IMR-90 (cell line): Measurements from ENCODE around the gene CUBN. TPM values are rescaled to one million over a fixed set of nuclear protein-coding genes. Genes with fewer than 3 reads are reported as not detected.

Experiments
- ATAC-seq: fragments of 200-7000 bp; cut with Tn5 transposase; 2 replicates; pipeline ENCODE4 v1.9.1; 2020; ENCODE audit warnings: low read depth, mild to moderate bottlenecking, moderate library complexity
- BruUV-seq: library from RNA; stranded (reverse); fragments of 400-500 nt; replicated peaks from 2 replicates; lab custom pipeline; 2021; lab: Mats Ljungman, UMichigan
- CTCF ChIA-PET: fragments of 300-600 bp; formaldehyde crosslinking; extraction: SDS; loops from one replicate; lab custom pipeline; 2021; ENCODE audit warnings: antibody characterized with exemption; lab: Yijun Ruan, JAX
- POLR2A ChIA-PET: fragments of 300-600 bp; sonication (Branson Sonifier 250); formaldehyde crosslinking; loops from one replicate; lab custom pipeline; 2022; ENCODE audit warnings: antibody characterized with exemption; ENCODE audit not compliant: unreplicated experiment; lab: Charles Lee
- DNase-seq: peaks from one replicate; pipeline ENCODE4 v3.0.0; 2013
- H2AFZ ChIP-seq: replicated peaks from 2 replicates; pipeline ENCODE3; 2013; ENCODE audit warnings: low read length, mild to moderate bottlenecking; ENCODE audit not compliant: poor library complexity
- H2AK5ac ChIP-seq: 2 replicates; pipeline ENCODE4 v1.6.1; 2013; ENCODE audit warnings: low read depth, low read length, inconsistent platforms
- H2AK9ac ChIP-seq: replicated peaks from 2 replicates; pipeline ENCODE3; 2013; ENCODE audit warnings: mild to moderate bottlenecking, low read depth, low read length, moderate library complexity; ENCODE audit not compliant: poor library complexity
- H2BK120ac ChIP-seq: 2 replicates; pipeline ENCODE4 v1.6.1; 2013; ENCODE audit warnings: low read depth, low read length, inconsistent platforms
- H2BK15ac ChIP-seq: 3 replicates; pipeline ENCODE4 v1.6.1; 2013; ENCODE audit warnings: low read depth, low read length, inconsistent platforms
- H2BK20ac ChIP-seq: 2 replicates; pipeline ENCODE4 v1.6.1; 2013; ENCODE audit warnings: low read depth, mild to moderate bottlenecking, inconsistent platforms, low read length, moderate library complexity
- H2BK5ac ChIP-seq: 2 replicates; pipeline ENCODE4 v1.6.1; 2013; ENCODE audit warnings: mild to moderate bottlenecking, low read depth, low read length, inconsistent platforms; ENCODE audit not compliant: poor library complexity, severe bottlenecking
- H3K14ac ChIP-seq: replicated peaks from 2 replicates; pipeline ENCODE4 v1.6.1; 2013; ENCODE audit warnings: low read depth, low read length, inconsistent platforms
- H3K18ac ChIP-seq: 2 replicates; pipeline ENCODE4 v1.6.1; 2013; ENCODE audit warnings: low read depth, low read length, control low read depth
- H3K23ac ChIP-seq: 2 replicates; pipeline ENCODE4 v1.6.1; 2013; ENCODE audit warnings: low read depth, low read length, inconsistent platforms
- H3K27ac ChIP-seq: 2 replicates; pipeline ENCODE4 v1.5.1; 2013; ENCODE audit warnings: mild to moderate bottlenecking, control low read depth, low read length; ENCODE audit not compliant: insufficient read depth
- H3K27me3 ChIP-seq: 2 replicates; pipeline ENCODE4 v1.6.1; 2013; ENCODE audit warnings: low read length; ENCODE audit not compliant: control insufficient read depth, insufficient read depth
- H3K36me3 ChIP-seq: 2 replicates; pipeline ENCODE4 v1.6.1; 2013; ENCODE audit warnings: low read length, mixed read lengths; ENCODE audit not compliant: control insufficient read depth, insufficient read depth
- H3K4ac ChIP-seq: 2 replicates; pipeline ENCODE4 v1.6.1; 2013; ENCODE audit warnings: low read depth, low read length, inconsistent platforms
- H3K4me1 ChIP-seq: 2 replicates; pipeline ENCODE4 v1.6.1; 2013; ENCODE audit warnings: low read length, mixed read lengths; ENCODE audit not compliant: control insufficient read depth, insufficient read depth
- H3K4me2 ChIP-seq: 2 replicates; pipeline ENCODE4 v1.6.1; 2013; ENCODE audit warnings: low read depth, mild to moderate bottlenecking, control low read depth, low read length, moderate library complexity
- H3K4me3 ChIP-seq: 2 replicates; pipeline ENCODE4 v1.5.1; 2013; ENCODE audit warnings: low read depth, mild to moderate bottlenecking, control low read depth, low read length, moderate library complexity; ENCODE audit not compliant: insufficient read depth
- H3K56ac ChIP-seq: 2 replicates; pipeline ENCODE4 v1.6.1; 2013; ENCODE audit warnings: low read length, inconsistent platforms; ENCODE audit not compliant: insufficient read depth; ENCODE audit errors: extremely low read depth
- H3K79me1 ChIP-seq, 2 experiments: 2 replicates each; pipeline ENCODE4 v1.6.1; 2013; ENCODE audit warnings: low read length in 2 of 2, inconsistent platforms in 1 of 2, low read depth in 1 of 2
- H3K9ac ChIP-seq: 2 replicates; pipeline ENCODE4 v1.6.1; 2013; ENCODE audit warnings: low read depth, low read length, control low read depth
- H3K9me1 ChIP-seq: 2 replicates; pipeline ENCODE4 v1.6.1; 2013; ENCODE audit warnings: low read length, inconsistent platforms; ENCODE audit not compliant: insufficient read depth
- H3K9me3 ChIP-seq: 2 replicates; pipeline ENCODE4 v1.6.1; 2013; ENCODE audit warnings: low read length; ENCODE audit not compliant: control insufficient read depth, insufficient read depth
- H4K20me1 ChIP-seq: 2 replicates; pipeline ENCODE4 v1.6.1; 2013; ENCODE audit warnings: low read length, inconsistent platforms; ENCODE audit not compliant: insufficient read depth
- H4K5ac ChIP-seq: 2 replicates; pipeline ENCODE4 v1.6.1; 2013; ENCODE audit warnings: mild to moderate bottlenecking, low read depth, low read length, control low read depth
- H4K8ac ChIP-seq, 2 experiments: 2 replicates each; pipeline ENCODE4 v1.6.1; 2013; ENCODE audit warnings: low read depth in 2 of 2, low read length in 2 of 2, control low read depth in 1 of 2, inconsistent platforms in 1 of 2
- H4K91ac ChIP-seq: 2 replicates; pipeline ENCODE4 v1.6.1; 2013; ENCODE audit warnings: low read depth, low read length, inconsistent platforms; ENCODE audit not compliant: insufficient read depth
- MAZ ChIP-seq: IDR thresholded peaks from 2 replicates; pipeline ENCODE4 v1.6.1; 2012; ENCODE audit warnings: low read depth, mild to moderate bottlenecking, low read length, improper control_type of control experiment, moderate library complexity, borderline replicate concordance
- MXI1 ChIP-seq: IDR thresholded peaks from 2 replicates; pipeline ENCODE4 v1.6.1; 2012; ENCODE audit warnings: low read depth, mild to moderate bottlenecking, low read length, moderate library complexity, borderline replicate concordance
- POLR2A ChIP-seq: IDR thresholded peaks from 2 replicates; pipeline ENCODE4 v1.6.1; 2012; ENCODE audit warnings: mild to moderate bottlenecking, low read depth, low read length
- RCOR1 ChIP-seq: IDR thresholded peaks from 2 replicates; pipeline ENCODE4 v1.6.1; 2012; ENCODE audit warnings: mild to moderate bottlenecking, low read length, improper control_type of control experiment; ENCODE audit not compliant: insufficient replicate concordance
- USF2 ChIP-seq: fragments of 150-350 bp; IDR thresholded peaks from 2 replicates; pipeline ENCODE4 v1.6.1; 2017; ENCODE audit warnings: mild to moderate bottlenecking, antibody characterized with exemption, low read length, low read depth
- WGBS, 2 experiments: methylation state at CpG; one replicate each; pipeline versions ENCODE4 v1.1.5 to v1.1.7; 2013; ENCODE audit warnings: missing lambda C conversion rate in 2 of 2; ENCODE audit not compliant: insufficient read length in 1 of 2; ENCODE audit errors: extremely low coverage in 2 of 2; 5-methylcytosine and 5-hydroxymethylcytosine counted together
- dilution Hi-C: fragments of 300-500 bp; cut with HindIII; formaldehyde crosslinking; loops from one replicate; pipeline ENCODE4 v1.14.3; 2018; ENCODE audit warnings: low sequenced_read_pairs; ENCODE audit not compliant: unreplicated experiment
- in situ Hi-C: fragments of 300-500 bp; cut with MboI; formaldehyde crosslinking; loops from 3 replicates; pipeline ENCODE4 v1.14.3; 2019; ENCODE audit warnings: low sequenced_read_pairs, inconsistent platforms, mixed read lengths
- intact Hi-C: fragments of 100-400 bp; cut with micrococcal nuclease; formaldehyde crosslinking; loops from 2 replicates; pipeline ENCODE4 v1.10.0; 2022
- polyA plus RNA-seq, 3 experiments: library from polyadenylated mRNA; depleted of rRNA; stranded (reverse); fragments of >200 nt; gene quantifications; 2 replicates each; pipeline ENCODE4 v1.2.3, GENCODE V29; 2012; ENCODE audit warnings: low replicate concordance in 1 of 3
- total RNA-seq: library from RNA; depleted of rRNA; stranded (reverse); fragments of >200 nt; gene quantifications from 2 replicates; pipeline ENCODE4 v1.2.3, GENCODE V29; 2012

Gene CUBN
- total and polyA plus RNA-seq, 2 of the 4 experiments (the other 2 are of a cell fraction) = 0.19 to 0.54 TPM

- no CpG with 5 or more reads among the region's 4 CpGs for WGBS, 2 experiments
- Histone ChIP-seq H3K4me2 (no peak overlapping the region), H4K8ac (peak overlapping the region; percentile 69 to 74; a peak in 3 of 4 replicates), H3K27me3 (no peaks in the 10 kb centered on the region), H2AK9ac (no peak overlapping the region), H2BK15ac (peak overlapping the region; percentile 85; the same call in 2 of the 3 replicates), H2BK20ac (peak overlapping the region; percentile 78), H4K20me1 (no peaks in the 10 kb centered on the region), H3K79me1 (peaks cover 0 to 8% of the 10 kb centered on the region in 2 experiments; a peak in 2 of 4 replicates), H4K5ac (no peak overlapping the region), H3K36me3 (no peaks in the 10 kb centered on the region), H3K18ac (peak overlapping the region; percentile 76), H3K9ac (no peak overlapping the region; the same call in 1 of the 2 replicates), H3K9me3 (no peaks in the 10 kb centered on the region), H3K9me1 (peaks cover 9% of the 10 kb centered on the region; the same call in 1 of the 2 replicates), H2BK5ac (peak overlapping the region; percentile 22), H3K27ac (peak overlapping the region; percentile 66; the same call in 1 of the 2 replicates), H2BK120ac (peak overlapping the region; percentile 77), H3K4me3 (no peak overlapping the region), H4K91ac (peak overlapping the region; percentile 50; the same call in 1 of the 2 replicates), H3K14ac (0 out of 2 replicates have a peak overlapping the region, but pooled peaks have one; percentile 35), H3K23ac (0 out of 2 replicates have a peak overlapping the region, but pooled peaks have one; percentile 4), H3K4ac (peak overlapping the region; percentile 64), H2AK5ac (peak overlapping the region; percentile 90), H2AFZ (no peak overlapping the region), H3K56ac (peak overlapping the region; percentile 22; the same call in 1 of the 2 replicates), H3K4me1 (peaks cover 17% of the 10 kb centered on the region)
- no peak for ATAC-seq
- TF ChIP-seq MAZ = no peak
- TF ChIP-seq MXI1 = no peak
- TF ChIP-seq POLR2A = no peak
- TF ChIP-seq RCOR1 = no peak
- TF ChIP-seq USF2 = no peak
- ChIA-PET POLR2A (no interaction called here), CTCF (no interaction called here)
- BruUV-seq = no TSS peak
- in situ Hi-C loops (loop anchor here (5.0 kb wide), 1 partner anchor 199 kb away; the partner anchor contains the start of gene VIM), dilution Hi-C loops (no loop called here), intact Hi-C loops (no loop called here)
- no peak for DNase-seq
These were observed 100.8 kb downstream of the CUBN start for GRCh38 chr10:17028798-17029197.
